ENCODE data around the gene GART.

Gene GART

DNA sequence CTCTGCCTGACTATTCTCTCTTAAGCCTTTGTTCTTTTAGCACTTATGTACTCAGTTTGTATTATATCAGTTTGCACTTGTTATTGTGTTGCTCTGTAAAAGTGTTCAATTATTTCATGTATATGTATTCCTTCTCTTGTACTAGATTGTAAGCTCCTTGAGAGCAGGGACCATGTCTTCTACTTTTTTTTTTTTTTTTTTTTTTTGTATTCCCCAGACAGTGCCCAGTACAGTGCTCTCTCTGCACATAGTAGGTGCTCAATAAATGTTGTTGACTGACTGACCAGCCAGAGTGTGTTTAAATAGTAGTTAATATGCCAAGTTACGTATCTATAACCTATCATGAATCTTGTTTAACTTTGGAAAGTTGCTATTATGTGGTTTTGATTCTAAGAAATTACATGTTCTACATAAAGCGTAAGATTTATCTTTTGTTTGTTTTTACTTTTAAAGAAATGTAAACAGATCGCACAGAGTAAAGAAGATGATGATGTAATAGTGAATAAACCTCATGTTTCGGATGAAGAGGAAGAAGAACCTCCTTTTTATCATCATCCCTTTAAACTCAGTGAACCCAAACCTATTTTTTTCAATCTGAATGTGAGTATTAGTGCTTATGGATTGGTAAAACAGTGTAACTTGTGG lies 17.0 kb upstream of the GART start:
- TF ChIP-seq, protein P1, sequence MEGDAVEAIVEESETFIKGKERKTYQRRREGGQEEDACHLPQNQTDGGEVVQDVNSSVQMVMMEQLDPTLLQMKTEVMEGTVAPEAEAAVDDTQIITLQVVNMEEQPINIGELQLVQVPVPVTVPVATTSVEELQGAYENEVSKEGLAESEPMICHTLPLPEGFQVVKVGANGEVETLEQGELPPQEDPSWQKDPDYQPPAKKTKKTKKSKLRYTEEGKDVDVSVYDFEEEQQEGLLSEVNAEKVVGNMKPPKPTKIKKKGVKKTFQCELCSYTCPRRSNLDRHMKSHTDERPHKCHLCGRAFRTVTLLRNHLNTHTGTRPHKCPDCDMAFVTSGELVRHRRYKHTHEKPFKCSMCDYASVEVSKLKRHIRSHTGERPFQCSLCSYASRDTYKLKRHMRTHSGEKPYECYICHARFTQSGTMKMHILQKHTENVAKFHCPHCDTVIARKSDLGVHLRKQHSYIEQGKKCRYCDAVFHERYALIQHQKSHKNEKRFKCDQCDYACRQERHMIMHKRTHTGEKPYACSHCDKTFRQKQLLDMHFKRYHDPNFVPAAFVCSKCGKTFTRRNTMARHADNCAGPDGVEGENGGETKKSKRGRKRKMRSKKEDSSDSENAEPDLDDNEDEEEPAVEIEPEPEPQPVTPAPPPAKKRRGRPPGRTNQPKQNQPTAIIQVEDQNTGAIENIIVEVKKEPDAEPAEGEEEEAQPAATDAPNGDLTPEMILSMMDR (IDR thresholded peaks at IDR 0.05; ENCODE audit: insufficient read depth, low read length) = no peak
- no peak for TF ChIP-seq SPI1 (IDR thresholded peaks at IDR 0.05; ENCODE audit: borderline replicate concordance, low read depth)
- no peak for TF ChIP-seq POLR2AphosphoS5 (IDR thresholded peaks at IDR 0.05; ENCODE audit: low read depth)
- no peak for TF ChIP-seq GABPA (IDR thresholded peaks at IDR 0.05; ENCODE audit: low read depth)
- TF ChIP-seq, protein P2, sequence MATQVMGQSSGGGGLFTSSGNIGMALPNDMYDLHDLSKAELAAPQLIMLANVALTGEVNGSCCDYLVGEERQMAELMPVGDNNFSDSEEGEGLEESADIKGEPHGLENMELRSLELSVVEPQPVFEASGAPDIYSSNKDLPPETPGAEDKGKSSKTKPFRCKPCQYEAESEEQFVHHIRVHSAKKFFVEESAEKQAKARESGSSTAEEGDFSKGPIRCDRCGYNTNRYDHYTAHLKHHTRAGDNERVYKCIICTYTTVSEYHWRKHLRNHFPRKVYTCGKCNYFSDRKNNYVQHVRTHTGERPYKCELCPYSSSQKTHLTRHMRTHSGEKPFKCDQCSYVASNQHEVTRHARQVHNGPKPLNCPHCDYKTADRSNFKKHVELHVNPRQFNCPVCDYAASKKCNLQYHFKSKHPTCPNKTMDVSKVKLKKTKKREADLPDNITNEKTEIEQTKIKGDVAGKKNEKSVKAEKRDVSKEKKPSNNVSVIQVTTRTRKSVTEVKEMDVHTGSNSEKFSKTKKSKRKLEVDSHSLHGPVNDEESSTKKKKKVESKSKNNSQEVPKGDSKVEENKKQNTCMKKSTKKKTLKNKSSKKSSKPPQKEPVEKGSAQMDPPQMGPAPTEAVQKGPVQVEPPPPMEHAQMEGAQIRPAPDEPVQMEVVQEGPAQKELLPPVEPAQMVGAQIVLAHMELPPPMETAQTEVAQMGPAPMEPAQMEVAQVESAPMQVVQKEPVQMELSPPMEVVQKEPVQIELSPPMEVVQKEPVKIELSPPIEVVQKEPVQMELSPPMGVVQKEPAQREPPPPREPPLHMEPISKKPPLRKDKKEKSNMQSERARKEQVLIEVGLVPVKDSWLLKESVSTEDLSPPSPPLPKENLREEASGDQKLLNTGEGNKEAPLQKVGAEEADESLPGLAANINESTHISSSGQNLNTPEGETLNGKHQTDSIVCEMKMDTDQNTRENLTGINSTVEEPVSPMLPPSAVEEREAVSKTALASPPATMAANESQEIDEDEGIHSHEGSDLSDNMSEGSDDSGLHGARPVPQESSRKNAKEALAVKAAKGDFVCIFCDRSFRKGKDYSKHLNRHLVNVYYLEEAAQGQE (IDR thresholded peaks at IDR 0.05; ENCODE audit: insufficient replicate concordance, low read depth) = no peak
- no peaks in the 10 kb centered on the region for H3K27me3 ChIP-seq (ENCODE audit: insufficient read depth, poor library complexity, severe bottlenecking)
- H3K4me3 ChIP-seq (replicated peaks; ENCODE audit: insufficient read depth, low read length) = no peak overlapping the region
- DNase-seq (ENCODE audit: low read depth in 1 of 2, low spot score in 1 of 2) = no peak
- H3K27ac ChIP-seq (replicated peaks) = no peak overlapping the region

DNA sequence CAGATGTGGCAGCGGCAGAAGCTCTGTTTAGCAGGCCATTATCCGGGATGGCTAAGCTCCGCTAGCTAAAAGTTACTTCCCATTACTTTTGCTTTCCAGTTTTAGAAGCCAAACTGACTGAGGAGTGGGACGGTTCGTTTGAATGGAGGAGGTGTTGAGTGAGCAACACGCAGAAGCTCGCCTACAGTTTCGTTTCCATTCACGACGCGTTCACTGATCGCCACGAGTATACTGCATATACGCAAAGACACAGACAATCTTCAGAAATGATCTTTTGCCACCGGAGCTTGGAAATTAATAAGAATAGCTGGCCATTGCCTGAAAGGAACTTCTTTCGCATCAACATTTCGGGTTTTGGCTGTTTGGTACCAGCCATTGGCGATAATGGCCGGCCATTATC lies 15.5 kb upstream of the GART start:
- Histone ChIP-seq H3K27me3 (ENCODE audit: insufficient read depth, poor library complexity, severe bottlenecking) (no peaks in the 10 kb centered on the region), H3K4me3 (replicated peaks; ENCODE audit: insufficient read depth, low read length) (no peak overlapping the region), H3K27ac (replicated peaks) (no peak overlapping the region)
- DNase-seq (ENCODE audit: low read depth in 1 of 2, low spot score in 1 of 2) = no peak
- TF ChIP-seq GABPA (IDR thresholded peaks at IDR 0.05; ENCODE audit: low read depth) = no peak
- TF ChIP-seq, protein P2 (IDR thresholded peaks at IDR 0.05; ENCODE audit: insufficient replicate concordance, low read depth) = no peak
- no peak for TF ChIP-seq POLR2AphosphoS5 (IDR thresholded peaks at IDR 0.05; ENCODE audit: low read depth)
- no peak for TF ChIP-seq SPI1 (IDR thresholded peaks at IDR 0.05; ENCODE audit: borderline replicate concordance, low read depth)

DNA sequence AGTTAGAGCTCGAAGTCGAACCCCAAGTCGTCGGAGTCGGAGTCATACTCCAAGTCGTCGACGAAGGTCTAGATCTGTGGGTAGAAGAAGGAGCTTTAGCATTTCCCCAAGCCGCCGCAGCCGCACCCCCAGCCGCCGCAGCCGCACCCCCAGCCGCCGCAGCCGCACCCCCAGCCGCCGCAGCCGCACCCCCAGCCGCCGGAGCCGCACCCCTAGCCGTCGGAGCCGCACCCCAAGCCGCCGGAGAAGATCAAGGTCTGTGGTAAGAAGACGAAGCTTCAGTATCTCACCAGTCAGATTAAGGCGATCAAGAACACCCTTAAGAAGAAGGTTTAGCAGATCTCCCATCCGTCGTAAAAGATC lies 13.0 kb upstream of the GART start:
- Histone ChIP-seq H3K27me3 (ENCODE audit: insufficient read depth, poor library complexity, severe bottlenecking) (no peaks in the 10 kb centered on the region), H3K4me3 (replicated peaks; ENCODE audit: insufficient read depth, low read length) (no peak overlapping the region), H3K27ac (replicated peaks) (no peak overlapping the region)
- no peak for DNase-seq (ENCODE audit: low read depth in 1 of 2, low spot score in 1 of 2)
- TF ChIP-seq, protein P1 (IDR thresholded peaks at IDR 0.05; ENCODE audit: insufficient read depth, low read length) = no peak
- no peak for TF ChIP-seq POLR2AphosphoS5 (IDR thresholded peaks at IDR 0.05; ENCODE audit: low read depth)
- TF ChIP-seq SPI1 (IDR thresholded peaks at IDR 0.05; ENCODE audit: borderline replicate concordance, low read depth) = no peak
- TF ChIP-seq, protein P2 (IDR thresholded peaks at IDR 0.05; ENCODE audit: insufficient replicate concordance, low read depth) = no peak
- TF ChIP-seq GABPA (IDR thresholded peaks at IDR 0.05; ENCODE audit: low read depth) = no peak

All from HL-60 (cell line).